Natural killer cell (primary cell): ENCODE data around the gene NRXN3. TPM values are rescaled to one million over a fixed set of nuclear protein-coding genes. Genes with fewer than 3 reads are reported as not detected.

Experiments used
- ATAC-seq, 3 donors: fragments of 150-1000 bp in 2 of 3; fragments of 200-7000 bp in 1 of 3; cut with Tn5 transposase; 1 replicate in 1 of 3; 2 replicates in 2 of 3; pipeline ENCODE4 v1.10.0; 2021; ENCODE audit warnings: mild to moderate bottlenecking in 2 of 3, moderate library complexity in 2 of 3
- DNase-seq, 2 donors: peaks; one replicate each; pipeline versions ENCODE4 v3.0.0 to v3.0.0-alpha.2; 2013 to 2021; ENCODE audit warnings: mixed read lengths in 1 of 2
- H3K27ac ChIP-seq: one replicate; pipeline ENCODE4 v1.5.1; 2013; ENCODE audit warnings: mild to moderate bottlenecking, low read length
- H3K27me3 ChIP-seq: one replicate; pipeline ENCODE4 v1.6.1; 2013; ENCODE audit warnings: low read length; ENCODE audit not compliant: control insufficient read depth, insufficient read depth
- H3K36me3 ChIP-seq: one replicate; pipeline ENCODE4 v1.6.1; 2013; ENCODE audit warnings: low read length; ENCODE audit not compliant: control insufficient read depth, insufficient read depth
- H3K4me1 ChIP-seq: one replicate; pipeline ENCODE4 v1.6.1; 2013; ENCODE audit warnings: low read length; ENCODE audit not compliant: control insufficient read depth, insufficient read depth
- H3K4me3 ChIP-seq: one replicate; pipeline ENCODE4 v1.5.1; 2013; ENCODE audit warnings: low read length
- H3K9me3 ChIP-seq: one replicate; pipeline ENCODE4 v1.6.1; 2013; ENCODE audit warnings: low read length; ENCODE audit not compliant: control insufficient read depth, insufficient read depth
- H3K27ac Mint-ChIP-seq, 2 donors: one replicate each; pipeline ENCODE4 v1.8.0; 2022; ENCODE audit warnings: mild to moderate bottlenecking in 2 of 2, mixed read lengths in 2 of 2, moderate library complexity in 1 of 2
- H3K27me3 Mint-ChIP-seq, 2 donors: one replicate each; pipeline ENCODE4 v1.8.0; 2022; ENCODE audit warnings: low read depth in 2 of 2, mixed read lengths in 2 of 2
- H3K36me3 Mint-ChIP-seq: one replicate; pipeline ENCODE4 v1.8.0; 2022; ENCODE audit warnings: mixed read lengths
- H3K4me1 Mint-ChIP-seq, 2 donors: one replicate each; pipeline ENCODE4 v1.8.0; 2022; ENCODE audit warnings: mixed read lengths in 2 of 2
- H3K4me3 Mint-ChIP-seq: one replicate; pipeline ENCODE4 v1.8.0; 2022; ENCODE audit warnings: mild to moderate bottlenecking, moderate library complexity, mixed read lengths
- H3K9me3 Mint-ChIP-seq, 2 donors: one replicate each; pipeline ENCODE4 v1.8.0; 2022; ENCODE audit warnings: mixed read lengths in 2 of 2
- CTCF ChIP-seq: fragments of 200-600 bp; IDR thresholded peaks from one replicate; pipeline ENCODE4 v1.8.0; 2022; ENCODE audit warnings: antibody characterized with exemption
- WGBS: methylation state at CpG from one replicate; pipeline ENCODE4 v1.1.7; 2013; ENCODE audit warnings: missing lambda C conversion rate; ENCODE audit not compliant: insufficient coverage; 5-methylcytosine and 5-hydroxymethylcytosine counted together
- intact Hi-C: fragments of 100-400 bp; cut with micrococcal nuclease; formaldehyde crosslinking; loops from one replicate; pipeline ENCODE4 v1.14.2; 2022
- total RNA-seq, 4 donors: library from RNA; stranded (reverse); fragments of 120-200 nt in 1 of 4; gene quantifications; one replicate each; pipeline versions ENCODE4 v1.2.3 to v1.2.4, GENCODE V29; 2013 to 2022

NRXN3 gene
- total RNA-seq, 3 donors from 2014 or later (not counting 1 experiment from before 2014, with no cell fraction given): not detected

DNA sequence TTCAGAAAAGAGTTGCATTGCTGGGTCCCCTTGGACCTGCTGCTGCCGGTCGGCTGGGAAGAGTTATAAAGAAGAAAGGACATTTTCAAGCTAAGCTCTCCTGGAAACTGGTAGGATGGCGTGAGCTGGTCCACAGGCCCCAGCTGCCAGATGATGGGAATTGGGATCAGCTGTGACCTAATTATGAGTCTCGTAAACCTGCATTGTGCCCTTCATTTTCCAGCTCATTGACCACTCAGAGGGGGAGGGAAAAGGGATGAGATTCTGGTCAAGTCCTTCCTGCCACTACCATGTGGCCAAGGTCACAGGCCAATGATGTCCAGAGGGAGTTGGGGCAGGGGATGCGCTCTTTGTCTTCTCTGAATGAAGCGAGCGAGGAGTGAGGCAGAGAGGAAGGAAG lies 320.9 kb downstream of the NRXN3 start:
- TF ChIP-seq CTCF: no peak
- Mint-ChIP-seq H3K27ac (no peak overlapping the region), H3K4me1 (no peaks in the 10 kb centered on the region), H3K27me3 (no peaks in the 10 kb centered on the region), H3K9me3 (no peaks in the 10 kb centered on the region), H3K36me3 (no peaks in the 10 kb centered on the region), H3K4me3 (no peak overlapping the region)
- no peaks in the 10 kb centered on the region for H3K36me3 ChIP-seq
- H3K9me3 ChIP-seq: no peaks in the 10 kb centered on the region
- H3K4me1 ChIP-seq: no peaks in the 10 kb centered on the region
- 79% methylated on average over 7 of the region's 7 CpGs for WGBS
- DNase-seq (no peak), ATAC-seq (no peak)
- intact Hi-C loops: no loop called here
- no peaks in the 10 kb centered on the region for H3K27me3 ChIP-seq
- no peak overlapping the region for H3K27ac ChIP-seq
- H3K4me3 ChIP-seq: no peak overlapping the region

GRCh38 chr14:78498062-78498595 lies 328.0 kb downstream of the NRXN3 start:
- H3K4me1 ChIP-seq: no peaks in the 10 kb centered on the region
- Mint-ChIP-seq H3K36me3 (no peaks in the 10 kb centered on the region), H3K4me3 (no peak overlapping the region), H3K9me3 (peaks cover 0 to 2% of the 10 kb centered on the region in 2 donors), H3K27me3 (no peaks in the 10 kb centered on the region), H3K27ac (no peak overlapping the region), H3K4me1 (no peaks in the 10 kb centered on the region)
- no peak for TF ChIP-seq CTCF
- H3K36me3 ChIP-seq: no peaks in the 10 kb centered on the region
- 89% methylated on average over 2 of the region's 2 CpGs for WGBS
- intact Hi-C loops: no loop called here
- ATAC-seq (no peak), DNase-seq (no peak)
- H3K27ac ChIP-seq: no peak overlapping the region
- H3K27me3 ChIP-seq: no peaks in the 10 kb centered on the region
- no peaks in the 10 kb centered on the region for H3K9me3 ChIP-seq
- H3K4me3 ChIP-seq: no peak overlapping the region

- Histone ChIP-seq H3K27ac (no peak overlapping the region), H3K4me1 (no peaks in the 10 kb centered on the region), H3K4me3 (no peak overlapping the region), H3K27me3 (no peaks in the 10 kb centered on the region), H3K9me3 (no peaks in the 10 kb centered on the region), H3K36me3 (no peaks in the 10 kb centered on the region)
- ATAC-seq (no peak), DNase-seq (no peak)
- TF ChIP-seq CTCF: no peak
- Mint-ChIP-seq H3K36me3 (no peaks in the 10 kb centered on the region), H3K4me1 (no peaks in the 10 kb centered on the region), H3K27me3 (peaks cover 0 to 7% of the 10 kb centered on the region in 2 donors), H3K9me3 (no peaks in the 10 kb centered on the region), H3K27ac (no peak overlapping the region), H3K4me3 (no peak overlapping the region)
- WGBS: 84% methylated on average over 4 of the region's 4 CpGs
- intact Hi-C loops: no loop called here
Observed at GRCh38 chr14:78501909-78502308, 331.7 kb downstream of the NRXN3 start.

GRCh38 chr14:78508023-78508422 lies 337.9 kb downstream of the NRXN3 start:
- Histone ChIP-seq H3K36me3 (no peaks in the 10 kb centered on the region), H3K9me3 (no peaks in the 10 kb centered on the region), H3K4me1 (no peaks in the 10 kb centered on the region), H3K27me3 (no peaks in the 10 kb centered on the region), H3K27ac (no peak overlapping the region), H3K4me3 (no peak overlapping the region)
- no peaks in the 10 kb centered on the region for H3K9me3 Mint-ChIP-seq
- H3K4me1 Mint-ChIP-seq: no peaks in the 10 kb centered on the region
- H3K4me3 Mint-ChIP-seq: no peak overlapping the region
- DNase-seq (no peak), ATAC-seq (no peak)
- no peak overlapping the region for H3K27ac Mint-ChIP-seq
- no peak for TF ChIP-seq CTCF
- WGBS: 86% methylated on average over 4 of the region's 4 CpGs
- peaks cover 0 to 7% of the 10 kb centered on the region in 2 donors for H3K27me3 Mint-ChIP-seq
- no peaks in the 10 kb centered on the region for H3K36me3 Mint-ChIP-seq
- intact Hi-C loops: no loop called here
